Activated CD8-positive, alpha-beta memory T cell treated with anti-CD3 and anti-CD28 coated beads, Interleukin-2, amount 50 U/mL, for 1 hour (primary cell): Measurements from ENCODE around the gene GPX4.

Source experiments
- DNase-seq: peaks from one replicate; pipeline ENCODE4 v3.0.0-alpha.2; 2020; ENCODE audit errors: extremely low read depth

The GPX4 gene

GRCh38 chr19:1103708-1104310 lies at the start of gene GPX4:
Gene GPX4 (plus strand): TSS chr19:1103994. CDS start chr19:1104044, 50 bp downstream.
- DNase-seq, result peak; percentile 99

DNA sequence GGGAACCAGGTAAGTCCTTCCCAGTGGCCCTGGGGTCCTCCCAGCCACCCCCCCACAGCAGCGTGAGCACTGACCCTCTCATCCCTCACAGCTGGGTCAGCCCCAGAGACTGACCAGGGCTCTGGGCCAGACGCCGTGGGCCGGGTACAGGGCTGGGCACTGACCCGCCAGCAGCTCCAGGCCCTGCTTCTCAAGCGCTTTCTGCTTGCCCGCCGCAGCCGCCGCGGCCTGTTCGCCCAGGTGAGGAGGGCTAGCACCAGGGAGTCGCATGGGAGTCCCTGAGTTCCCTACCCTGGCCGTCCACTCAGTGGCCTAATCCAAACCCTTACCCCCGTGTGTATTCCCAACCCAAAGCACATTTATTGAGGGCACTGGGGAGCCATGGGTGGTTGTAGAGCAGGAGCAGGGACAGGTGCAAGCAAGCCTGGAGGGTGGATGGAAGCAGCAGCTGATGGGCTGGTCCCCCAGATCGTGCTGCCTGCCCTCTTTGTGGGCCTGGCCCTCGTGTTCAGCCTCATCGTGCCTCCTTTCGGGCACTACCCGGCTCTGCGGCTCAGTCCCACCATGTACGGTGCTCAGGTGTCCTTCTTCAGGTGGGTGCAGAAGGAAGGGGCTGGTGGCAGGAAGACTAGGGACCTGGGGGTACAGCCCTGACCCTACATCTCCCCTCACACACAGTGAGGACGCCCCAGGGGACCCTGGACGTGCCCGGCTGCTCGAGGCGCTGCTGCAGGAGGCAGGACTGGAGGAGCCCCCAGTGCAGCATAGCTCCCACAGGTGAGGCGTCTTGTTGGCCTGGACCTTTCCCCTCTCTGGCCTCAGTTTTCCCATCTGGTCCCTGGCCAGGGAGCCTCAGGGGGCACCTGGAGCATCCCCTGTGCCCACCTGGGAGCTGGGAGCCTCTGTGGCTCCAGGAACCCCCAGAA lies 49.4 kb upstream of the GPX4 start:
- DNase-seq, result no peak

- DNase-seq, result no peak
Measured at GRCh38 chr19:1055028-1055425, 48.8 kb upstream of the GPX4 start.

DNA sequence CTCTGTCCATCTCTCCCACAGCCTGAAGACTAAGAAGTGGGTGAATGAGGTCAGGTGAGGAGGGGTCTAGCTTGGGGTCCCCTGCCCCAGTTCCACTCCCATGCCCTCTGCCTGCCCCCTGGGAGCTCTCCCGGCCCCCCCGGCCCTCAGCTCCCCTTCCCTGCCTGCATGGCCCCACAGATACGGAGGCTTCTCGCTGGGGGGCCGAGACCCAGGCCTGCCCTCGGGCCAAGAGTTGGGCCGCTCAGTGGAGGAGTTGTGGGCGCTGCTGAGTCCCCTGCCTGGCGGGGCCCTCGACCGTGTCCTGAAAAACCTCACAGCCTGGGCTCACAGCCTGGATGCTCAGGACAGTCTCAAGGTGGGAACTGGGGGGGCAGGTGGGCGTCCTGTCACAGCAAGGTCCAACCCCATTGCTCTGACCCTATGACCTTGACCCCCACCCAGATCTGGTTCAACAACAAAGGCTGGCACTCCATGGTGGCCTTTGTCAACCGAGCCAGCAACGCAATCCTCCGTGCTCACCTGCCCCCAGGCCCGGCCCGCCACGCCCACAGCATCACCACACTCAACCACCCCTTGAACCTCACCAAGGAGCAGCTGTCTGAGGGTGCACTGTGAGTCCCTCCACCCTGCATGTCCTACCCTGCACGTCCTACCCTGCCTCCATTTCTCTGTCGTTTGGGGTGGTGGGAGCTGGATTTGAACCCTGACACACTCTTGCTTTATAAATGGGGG lies 47.7 kb upstream of the GPX4 start:
- DNase-seq, result no peak

GRCh38 chr19:1057176-1057855 lies 46.5 kb upstream of the GPX4 start:
- DNase-seq, result no peak

- DNase-seq, result no peak
Measured at GRCh38 chr19:1058112-1058511, 45.7 kb upstream of the GPX4 start.

DNA sequence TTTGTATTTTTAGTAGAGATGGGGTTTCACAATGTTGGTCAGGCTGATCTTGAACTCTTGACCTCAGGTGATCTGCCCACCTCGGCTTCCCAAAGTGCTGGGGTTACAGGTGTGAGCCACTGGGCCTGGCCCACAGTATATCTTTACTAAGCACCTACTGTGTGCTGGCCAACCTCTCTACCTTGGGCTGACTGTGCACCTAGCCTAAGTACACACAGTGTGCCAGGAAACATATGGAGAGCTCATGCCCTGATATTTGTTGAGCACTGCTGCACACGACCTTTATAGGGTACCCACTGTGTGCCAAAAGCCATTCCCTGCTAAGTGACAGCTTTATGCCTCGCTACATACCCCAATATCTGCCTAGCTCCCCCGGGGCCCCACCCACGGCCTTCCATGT lies 43.1 kb upstream of the GPX4 start:
- no peak for DNase-seq

- DNase-seq, result no peak
Measured at GRCh38 chr19:1061987-1062386, 41.8 kb upstream of the GPX4 start.

DNA sequence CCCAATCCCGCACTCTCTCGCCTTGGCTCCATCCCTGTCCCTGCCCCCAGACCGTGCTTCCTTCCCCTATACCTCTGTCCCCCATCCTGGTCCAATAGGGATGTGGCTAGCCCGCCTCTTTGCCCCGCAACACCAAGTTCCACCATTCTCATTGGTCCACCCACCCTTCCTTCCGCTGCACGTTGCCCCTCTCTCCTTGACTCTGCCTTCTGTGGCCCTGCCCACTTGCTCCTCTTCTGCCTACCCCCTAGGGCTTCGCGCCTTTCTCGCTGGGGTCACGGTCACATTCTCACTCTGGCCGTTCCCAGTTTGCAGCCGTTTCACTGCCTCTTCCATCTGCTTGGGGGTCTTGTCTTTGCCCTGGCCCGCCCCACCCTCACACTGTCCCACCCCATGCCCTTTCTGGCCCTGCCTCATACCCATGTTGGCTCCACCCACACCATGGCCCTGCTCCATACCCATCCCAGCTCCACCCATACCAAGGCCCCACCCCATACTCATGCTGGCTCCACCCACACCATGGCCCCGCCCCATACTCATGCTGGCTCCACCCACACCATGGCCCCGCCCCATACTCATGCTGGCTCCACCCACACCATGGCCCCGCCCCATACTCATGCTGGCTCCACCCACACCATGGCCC lies 41.3 kb upstream of the GPX4 start:
- DNase-seq, result no peak

- DNase-seq, result no peak
Measured at GRCh38 chr19:1063030-1063908, 40.5 kb upstream of the GPX4 start.

GRCh38 chr19:1063909-1064660 lies 39.7 kb upstream of the GPX4 start:
- DNase-seq, result no peak

- DNase-seq, result no peak
Measured at GRCh38 chr19:1064661-1065605, 38.9 kb upstream of the GPX4 start.

GRCh38 chr19:1065606-1066109 lies 38.1 kb upstream of the GPX4 start:
- no peak for DNase-seq

- DNase-seq, result no peak
Measured at GRCh38 chr19:1066251-1066747, 37.5 kb upstream of the GPX4 start.

GRCh38 chr19:1066748-1067340 lies 37.0 kb upstream of the GPX4 start, which contains the start of gene ARHGAP45:
Gene ARHGAP45 (plus strand): TSS chr19:1067167. CDS start chr19:1067406, 239 bp downstream.
- peak; percentile 63 for DNase-seq

- DNase-seq, result no peak
Measured at GRCh38 chr19:1067341-1067957, 36.3 kb upstream of the GPX4 start.
